ENCODE results near the gene OST4.
A peak's percentile ranks its signal among the peaks of the same experiment; 100 is the strongest.

Gene OST4

DNA sequence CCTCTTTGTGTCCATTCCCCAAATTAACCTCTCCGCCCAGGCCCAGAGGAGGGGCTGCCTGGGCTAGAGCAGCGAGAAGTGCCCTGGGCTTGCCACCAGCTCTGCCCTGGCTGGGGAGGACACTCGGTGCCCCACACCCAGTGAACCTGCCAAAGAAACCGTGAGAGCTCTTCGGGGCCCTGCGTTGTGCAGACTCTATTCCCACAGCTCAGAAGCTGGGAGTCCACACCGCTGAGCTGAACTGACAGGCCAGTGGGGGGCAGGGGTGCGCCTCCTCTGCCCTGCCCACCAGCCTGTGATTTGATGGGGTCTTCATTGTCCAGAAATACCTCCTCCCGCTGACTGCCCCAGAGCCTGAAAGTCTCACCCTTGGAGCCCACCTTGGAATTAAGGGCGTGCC is 28.6 kb upstream of the OST4 start:
- Histone ChIP-seq H3K23ac (ENCODE audit: low read depth, low read length, poor library complexity) (no peak overlapping the region), H3K4ac (ENCODE audit: low read length) (no peak overlapping the region), H2AK5ac (ENCODE audit: low read depth, low read length) (no peak overlapping the region), H3K4me2 (ENCODE audit: insufficient read depth, low read length, poor library complexity, severe bottlenecking) (no peak overlapping the region), H3K27ac (replicated peaks; ENCODE audit: low read length) (no peak overlapping the region), H3K36me3 (replicated peaks in 1 of 2; ENCODE audit: control insufficient read depth in 2 of 2, insufficient read depth in 2 of 2, low read length in 2 of 2) (peaks cover 0 to 1% of the 10 kb centered on the region in 2 donors), H4K8ac (ENCODE audit: low read depth, low read length) (no peak overlapping the region), H2BK12ac (ENCODE audit: low read length) (no peak overlapping the region), H3K9ac (ENCODE audit: low read depth, low read length, poor library complexity) (no peak overlapping the region), H3K14ac (ENCODE audit: low read length) (no peak overlapping the region), H2AFZ (ENCODE audit: low read length) (no peak overlapping the region), H4K91ac (ENCODE audit: low read depth, low read length, poor library complexity) (no peak overlapping the region), H2BK15ac (ENCODE audit: low read length) (no peak overlapping the region), H3K79me1 (ENCODE audit: low read depth, low read length) (no peaks in the 10 kb centered on the region), H3K4me3 (ENCODE audit: low read length in 2 of 2) (no peak overlapping the region), H3K18ac (ENCODE audit: low read length) (peak overlapping the region; percentile 22), H2BK5ac (ENCODE audit: low read length) (no peak overlapping the region), H3K9me3 (replicated peaks in 1 of 2; ENCODE audit: control insufficient read depth in 2 of 2, insufficient read depth in 1 of 2, low read depth in 1 of 2, low read length in 2 of 2) (no peaks in the 10 kb centered on the region), H3K4me1 (ENCODE audit: control insufficient read depth in 2 of 2, insufficient read depth in 1 of 2, low read depth in 1 of 2, low read length in 2 of 2) (peaks cover 0 to 4% of the 10 kb centered on the region in 2 donors), H2BK120ac (ENCODE audit: low read depth, low read length) (peak overlapping the region; percentile 53), H3K27me3 (ENCODE audit: control insufficient read depth in 3 of 3, insufficient read depth in 3 of 3, low read depth in 1 of 3, low read length in 3 of 3) (peaks cover 0 to 16% (median 2%) of the 10 kb centered on the region in 3 experiments)
- no CpG with 5 or more reads among the region's 10 CpGs for WGBS, 2 donors (ENCODE audit: extremely low coverage in 2 of 2, insufficient read length in 2 of 2, insufficient replicate concordance in 1 of 2)
- no peak for DNase-seq (ENCODE audit: low spot score)

DNA sequence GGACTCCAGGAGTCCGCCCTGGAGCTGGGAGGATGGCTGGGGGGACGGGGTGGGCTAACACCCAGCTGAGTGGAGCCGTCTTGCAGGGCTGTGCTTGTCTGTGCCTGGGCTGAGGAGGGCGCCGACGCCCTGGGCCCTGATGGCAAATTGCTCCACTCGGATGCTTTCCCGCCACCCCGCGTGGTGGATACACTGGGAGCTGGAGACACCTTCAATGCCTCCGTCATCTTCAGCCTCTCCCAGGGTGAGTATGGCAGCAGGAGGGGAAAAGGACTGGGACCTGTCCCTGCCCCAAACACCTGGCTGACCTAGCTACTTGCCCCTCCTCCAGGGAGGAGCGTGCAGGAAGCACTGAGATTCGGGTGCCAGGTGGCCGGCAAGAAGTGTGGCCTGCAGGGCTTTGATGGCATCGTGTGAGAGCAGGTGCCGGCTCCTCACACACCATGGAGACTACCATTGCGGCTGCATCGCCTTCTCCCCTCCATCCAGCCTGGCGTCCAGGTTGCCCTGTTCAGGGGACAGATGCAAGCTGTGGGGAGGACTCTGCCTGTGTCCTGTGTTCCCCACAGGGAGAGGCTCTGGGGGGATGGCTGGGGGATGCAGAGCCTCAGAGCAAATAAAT is 28.0 kb upstream of the OST4 start:
- Histone ChIP-seq H4K8ac (ENCODE audit: low read depth, low read length) (no peak overlapping the region), H2BK120ac (ENCODE audit: low read depth, low read length) (peak overlapping the region; percentile 53), H2AK5ac (ENCODE audit: low read depth, low read length) (no peak overlapping the region), H3K23ac (ENCODE audit: low read depth, low read length, poor library complexity) (peak overlapping the region; percentile 10), H3K18ac (ENCODE audit: low read length) (peak overlapping the region; percentile 2), H3K27me3 (ENCODE audit: control insufficient read depth in 3 of 3, insufficient read depth in 3 of 3, low read depth in 1 of 3, low read length in 3 of 3) (peaks cover 0 to 11% (median 2%) of the 10 kb centered on the region in 3 experiments), H3K4me1 (ENCODE audit: control insufficient read depth in 2 of 2, insufficient read depth in 1 of 2, low read depth in 1 of 2, low read length in 2 of 2) (peaks cover 0 to 4% of the 10 kb centered on the region in 2 donors), H3K9ac (ENCODE audit: low read depth, low read length, poor library complexity) (no peak overlapping the region), H3K36me3 (replicated peaks in 1 of 2; ENCODE audit: control insufficient read depth in 2 of 2, insufficient read depth in 2 of 2, low read length in 2 of 2) (peaks cover 0 to 1% of the 10 kb centered on the region in 2 donors), H3K9me3 (replicated peaks in 1 of 2; ENCODE audit: control insufficient read depth in 2 of 2, insufficient read depth in 1 of 2, low read depth in 1 of 2, low read length in 2 of 2) (no peaks in the 10 kb centered on the region), H3K4me2 (ENCODE audit: insufficient read depth, low read length, poor library complexity, severe bottlenecking) (no peak overlapping the region), H2AFZ (ENCODE audit: low read length) (no peak overlapping the region), H2BK5ac (ENCODE audit: low read length) (no peak overlapping the region), H4K91ac (ENCODE audit: low read depth, low read length, poor library complexity) (no peak overlapping the region), H3K4me3 (ENCODE audit: low read length in 2 of 2) (no peak overlapping the region), H3K14ac (ENCODE audit: low read length) (no peak overlapping the region), H2BK12ac (ENCODE audit: low read length) (no peak overlapping the region), H2BK15ac (ENCODE audit: low read length) (no peak overlapping the region), H3K4ac (ENCODE audit: low read length) (no peak overlapping the region), H3K27ac (replicated peaks; ENCODE audit: low read length) (no peak overlapping the region), H3K79me1 (ENCODE audit: low read depth, low read length) (no peaks in the 10 kb centered on the region)
- no peak for DNase-seq (ENCODE audit: low spot score)
- no CpG with 5 or more reads among the region's 19 CpGs for WGBS, 2 donors (ENCODE audit: extremely low coverage in 2 of 2, insufficient read length in 2 of 2, insufficient replicate concordance in 1 of 2)

- Histone ChIP-seq H4K91ac (ENCODE audit: low read depth, low read length, poor library complexity) (no peak overlapping the region), H2BK12ac (ENCODE audit: low read length) (no peak overlapping the region), H3K4me3 (ENCODE audit: low read length in 2 of 2) (no peak overlapping the region), H3K36me3 (replicated peaks in 1 of 2; ENCODE audit: control insufficient read depth in 2 of 2, insufficient read depth in 2 of 2, low read length in 2 of 2) (peaks cover 0 to 1% of the 10 kb centered on the region in 2 donors), H3K27ac (replicated peaks; ENCODE audit: low read length) (no peak overlapping the region), H2AK5ac (ENCODE audit: low read depth, low read length) (no peak overlapping the region), H2AFZ (ENCODE audit: low read length) (no peak overlapping the region), H3K9ac (ENCODE audit: low read depth, low read length, poor library complexity) (no peak overlapping the region), H3K14ac (ENCODE audit: low read length) (no peak overlapping the region), H2BK120ac (ENCODE audit: low read depth, low read length) (no peak overlapping the region), H3K27me3 (ENCODE audit: control insufficient read depth in 3 of 3, insufficient read depth in 3 of 3, low read depth in 1 of 3, low read length in 3 of 3) (peaks cover 0 to 2% (median 0%) of the 10 kb centered on the region in 3 experiments), H3K9me3 (replicated peaks in 1 of 2; ENCODE audit: control insufficient read depth in 2 of 2, insufficient read depth in 1 of 2, low read depth in 1 of 2, low read length in 2 of 2) (no peaks in the 10 kb centered on the region), H3K4ac (ENCODE audit: low read length) (no peak overlapping the region), H3K4me1 (ENCODE audit: control insufficient read depth in 2 of 2, insufficient read depth in 1 of 2, low read depth in 1 of 2, low read length in 2 of 2) (peaks cover 0 to 4% of the 10 kb centered on the region in 2 donors), H2BK5ac (ENCODE audit: low read length) (no peak overlapping the region), H3K79me1 (ENCODE audit: low read depth, low read length) (no peaks in the 10 kb centered on the region), H2BK15ac (ENCODE audit: low read length) (no peak overlapping the region), H4K8ac (ENCODE audit: low read depth, low read length) (no peak overlapping the region), H3K4me2 (ENCODE audit: insufficient read depth, low read length, poor library complexity, severe bottlenecking) (no peak overlapping the region), H3K18ac (ENCODE audit: low read length) (no peak overlapping the region), H3K23ac (ENCODE audit: low read depth, low read length, poor library complexity) (peak overlapping the region; percentile 56)
- DNase-seq (ENCODE audit: low spot score): no peak
- WGBS, 2 donors (ENCODE audit: extremely low coverage in 2 of 2, insufficient read length in 2 of 2, insufficient replicate concordance in 1 of 2): no CpG with 5 or more reads among the region's 14 CpGs
These were observed 25.9 kb upstream of the OST4 start for GRCh38 chr2:27097341-27097740.

GRCh38 chr2:27096748-27097297 is 25.4 kb upstream of the OST4 start:
- H3K18ac ChIP-seq (ENCODE audit: low read length): peak overlapping the region; percentile 57
- H3K4ac ChIP-seq (ENCODE audit: low read length): no peak overlapping the region
- no peaks in the 10 kb centered on the region for H3K27me3 ChIP-seq (ENCODE audit: control insufficient read depth in 3 of 3, insufficient read depth in 3 of 3, low read depth in 1 of 3, low read length in 3 of 3)
- no peak overlapping the region for H2BK5ac ChIP-seq (ENCODE audit: low read length)
- no peak overlapping the region for H3K23ac ChIP-seq (ENCODE audit: low read depth, low read length, poor library complexity)
- H3K79me1 ChIP-seq (ENCODE audit: low read depth, low read length): no peaks in the 10 kb centered on the region
- H2BK120ac ChIP-seq (ENCODE audit: low read depth, low read length): no peak overlapping the region
- H3K4me1 ChIP-seq (ENCODE audit: control insufficient read depth in 2 of 2, insufficient read depth in 1 of 2, low read depth in 1 of 2, low read length in 2 of 2): peaks cover 0 to 4% of the 10 kb centered on the region in 2 donors
- no peak overlapping the region for H3K4me2 ChIP-seq (ENCODE audit: insufficient read depth, low read length, poor library complexity, severe bottlenecking)
- H3K27ac ChIP-seq (replicated peaks; ENCODE audit: low read length): no peak overlapping the region
- H3K36me3 ChIP-seq (replicated peaks in 1 of 2; ENCODE audit: control insufficient read depth in 2 of 2, insufficient read depth in 2 of 2, low read length in 2 of 2): peaks cover 0 to 1% of the 10 kb centered on the region in 2 donors
- no peak for DNase-seq (ENCODE audit: low spot score)
- no peak overlapping the region for H2BK12ac ChIP-seq (ENCODE audit: low read length)
- H3K4me3 ChIP-seq (ENCODE audit: low read length in 2 of 2): no peak overlapping the region
- no peak overlapping the region for H4K91ac ChIP-seq (ENCODE audit: low read depth, low read length, poor library complexity)
- no peak overlapping the region for H2AK5ac ChIP-seq (ENCODE audit: low read depth, low read length)
- no peak overlapping the region for H3K14ac ChIP-seq (ENCODE audit: low read length)
- H4K8ac ChIP-seq (ENCODE audit: low read depth, low read length): no peak overlapping the region
- peak overlapping the region; percentile 94 for H2AFZ ChIP-seq (ENCODE audit: low read length)
- no peak overlapping the region for H2BK15ac ChIP-seq (ENCODE audit: low read length)
- no peak overlapping the region for H3K9ac ChIP-seq (ENCODE audit: low read depth, low read length, poor library complexity)
- H3K9me3 ChIP-seq (replicated peaks in 1 of 2; ENCODE audit: control insufficient read depth in 2 of 2, insufficient read depth in 1 of 2, low read depth in 1 of 2, low read length in 2 of 2): no peaks in the 10 kb centered on the region
- WGBS, 2 donors (ENCODE audit: extremely low coverage in 2 of 2, insufficient read length in 2 of 2, insufficient replicate concordance in 1 of 2): no CpG with 5 or more reads among the region's 3 CpGs
